ENCODE measurements around the gene RNF182.
A peak's percentile ranks its signal among the peaks of the same experiment; 100 is the strongest.
"Not testable (repeated sequence)": the region's sequence is repeated elsewhere in the genome, so short reads cannot be mapped to it uniquely, and the experiment has no call there.

The RNF182 gene

GRCh38 chr6:13924949-13925881 lies at the start of gene RNF182:
Gene RNF182, plus strand, starts transcription at chr6:13924952. Its CDS starts 52,168 bp downstream, at chr6:13977120.
- peak; percentile 16 for DNase-seq (ENCODE audit: low read depth)

- no peak for DNase-seq (ENCODE audit: low read depth)
These were observed 47.7 kb upstream of the RNF182 start for GRCh38 chr6:13877051-13877450.

GRCh38 chr6:13880061-13880663 lies 44.6 kb upstream of the RNF182 start:
- DNase-seq (ENCODE audit: low read depth) = not testable (repeated sequence)

DNA sequence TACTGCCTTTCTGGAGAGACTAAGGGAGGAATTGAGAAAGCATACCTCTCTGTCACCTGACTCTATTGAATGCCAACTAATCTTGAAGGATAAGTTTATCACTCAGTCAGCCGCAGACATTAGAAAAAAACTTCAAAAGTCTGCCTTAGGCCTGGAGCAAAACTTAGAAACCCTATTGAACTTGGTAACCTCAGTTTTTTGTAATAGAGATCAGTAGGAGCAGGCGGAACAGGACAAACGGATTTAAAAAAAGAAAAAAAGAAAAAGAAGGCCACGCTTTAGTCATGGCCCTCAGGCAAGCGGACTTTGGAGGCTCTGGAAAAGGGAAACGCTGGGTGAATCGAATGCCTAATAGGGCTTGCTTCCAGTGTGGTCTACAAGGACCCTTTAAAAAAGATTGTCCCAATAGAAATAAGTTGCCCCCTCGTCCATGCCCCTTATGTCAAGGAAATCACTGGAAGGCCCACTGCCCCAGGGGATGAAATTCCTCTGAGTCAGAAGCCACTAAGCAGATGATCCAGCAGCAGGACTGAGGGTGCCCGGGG lies 43.1 kb upstream of the RNF182 start:
- no peak for DNase-seq (ENCODE audit: low read depth)

GRCh38 chr6:13883966-13884365 lies 40.8 kb upstream of the RNF182 start:
- DNase-seq (ENCODE audit: low read depth) = no peak

DNA sequence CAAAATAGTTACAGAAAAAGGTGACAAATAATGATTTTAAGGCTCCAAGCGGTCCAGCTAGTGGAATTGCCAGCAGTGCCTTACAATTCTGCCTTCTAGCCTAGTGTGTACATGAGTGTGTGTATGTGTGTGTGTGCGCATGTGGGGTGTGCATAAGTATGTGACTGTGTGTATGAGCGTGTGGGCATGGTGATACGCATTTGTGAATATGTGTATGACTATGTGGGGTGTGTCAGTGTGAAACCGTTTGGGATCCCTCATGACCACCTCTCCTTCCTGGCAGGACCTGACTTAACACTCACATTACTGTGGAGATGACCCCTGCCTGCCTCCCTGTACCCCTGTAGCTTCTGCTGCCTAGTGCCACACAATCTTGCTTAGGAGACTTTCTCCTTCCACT lies 40.4 kb upstream of the RNF182 start:
- no peak for DNase-seq (ENCODE audit: low read depth)

- DNase-seq (ENCODE audit: low read depth) = no peak
These were observed 39.2 kb upstream of the RNF182 start for GRCh38 chr6:13885601-13886000.

DNA sequence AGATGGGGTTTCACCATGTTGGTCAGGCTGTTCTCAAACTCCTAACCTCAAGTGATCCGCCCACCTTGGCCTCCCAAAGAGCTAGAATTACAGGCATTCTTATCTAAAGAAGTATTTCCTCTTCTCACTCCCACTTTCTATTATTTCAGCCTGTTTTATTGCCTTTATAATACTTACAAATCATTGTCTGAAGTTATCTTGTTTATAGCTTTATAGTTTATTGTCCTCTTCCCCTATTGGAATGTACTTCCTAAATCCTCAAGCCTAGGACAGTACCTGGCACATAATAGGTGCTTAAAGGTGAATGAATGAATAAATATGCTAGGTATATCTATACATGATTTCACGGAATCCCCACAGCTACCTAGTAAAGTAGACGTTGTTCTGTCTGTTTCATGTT lies 37.8 kb upstream of the RNF182 start:
- no peak for DNase-seq (ENCODE audit: low read depth)

DNA sequence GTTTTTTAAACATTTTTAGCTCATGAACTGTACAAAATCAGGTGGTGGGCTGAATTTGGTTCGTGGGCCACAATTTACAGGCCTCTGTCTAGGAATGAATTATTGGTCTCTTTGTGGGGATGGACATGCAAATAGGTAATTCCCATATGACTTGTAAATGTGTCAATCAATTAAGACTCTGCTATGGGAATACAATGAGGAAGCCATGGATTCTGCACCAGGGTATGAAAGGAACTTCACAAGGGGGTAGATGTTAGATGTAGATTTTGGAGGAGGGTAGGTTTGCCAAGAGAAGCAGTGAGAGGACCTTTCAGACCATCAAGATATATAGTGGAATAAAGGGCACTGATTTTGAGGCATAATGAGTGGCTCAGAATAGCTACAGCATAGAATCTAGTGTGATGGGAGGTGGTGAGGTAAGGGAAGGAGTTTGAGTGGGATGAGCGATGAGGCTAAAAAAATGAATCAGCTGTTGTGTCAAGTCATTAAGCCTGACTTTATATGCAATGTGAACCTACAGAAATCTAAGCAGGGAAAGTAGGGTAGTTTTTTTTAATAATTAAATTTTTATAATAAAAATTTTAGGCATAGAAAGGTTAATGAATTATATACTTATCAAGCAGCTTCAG lies 32.6 kb upstream of the RNF182 start:
- DNase-seq (ENCODE audit: low read depth) = no peak

DNA sequence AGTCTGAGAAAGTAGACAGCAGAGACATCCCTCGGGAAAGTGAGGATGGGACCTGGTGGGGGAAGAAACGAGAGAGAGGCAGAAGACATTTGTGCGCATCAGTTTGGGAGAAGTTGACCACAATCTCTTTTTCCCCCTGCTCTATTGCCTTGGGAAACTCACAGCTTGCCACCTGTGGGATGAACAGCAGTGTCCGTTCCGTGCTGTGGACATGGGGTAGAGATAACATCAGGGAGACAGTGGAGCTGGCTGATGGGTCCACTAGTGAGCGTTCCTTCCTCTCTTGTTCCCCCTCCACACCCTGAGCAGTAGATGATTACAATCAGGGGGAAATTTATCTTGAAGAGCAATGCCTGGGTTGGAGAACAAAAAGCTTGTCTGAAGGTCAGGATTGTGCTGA lies 21.8 kb upstream of the RNF182 start:
- DNase-seq (ENCODE audit: low read depth) = no peak

DNA sequence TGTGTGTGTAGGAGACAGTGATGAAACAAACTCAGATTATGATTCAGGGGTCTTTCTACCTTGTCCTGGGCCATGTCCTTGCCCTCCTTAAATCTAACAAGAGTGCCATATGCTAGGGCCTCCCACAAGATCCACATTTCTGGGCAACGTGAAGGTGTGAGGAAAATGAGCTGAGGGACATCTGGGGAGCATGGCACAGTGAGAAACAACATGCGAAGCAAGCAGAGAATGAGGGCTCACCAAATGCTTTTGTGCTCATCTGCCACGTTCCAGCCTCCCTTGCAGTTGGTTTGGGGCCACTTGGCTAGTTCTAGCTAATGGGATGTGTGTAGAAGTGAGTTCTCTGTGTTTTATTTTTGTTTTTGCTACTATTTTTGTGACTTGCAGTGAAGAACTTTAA lies 21.4 kb upstream of the RNF182 start:
- no peak for DNase-seq (ENCODE audit: low read depth)

DNA sequence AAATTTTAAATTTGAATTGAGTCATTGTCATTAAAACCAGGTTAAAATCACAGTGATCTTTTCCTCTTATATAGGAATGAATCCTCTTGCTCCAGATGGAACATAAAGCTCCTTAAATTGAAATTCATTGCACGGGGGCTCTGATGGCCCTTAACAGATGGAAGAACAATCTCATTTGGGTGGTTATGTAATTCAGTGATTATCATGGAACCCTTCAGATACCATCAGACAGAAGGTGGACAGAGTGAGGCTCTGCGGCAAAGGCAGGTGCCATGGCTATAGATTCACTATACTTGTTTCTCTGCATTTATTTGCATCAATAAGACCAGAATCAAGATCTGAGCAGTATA lies 17.8 kb upstream of the RNF182 start:
- DNase-seq (ENCODE audit: low read depth) = no peak

GRCh38 chr6:13907614-13908215 lies 17.0 kb upstream of the RNF182 start:
- DNase-seq (ENCODE audit: low read depth) = no peak

DNA sequence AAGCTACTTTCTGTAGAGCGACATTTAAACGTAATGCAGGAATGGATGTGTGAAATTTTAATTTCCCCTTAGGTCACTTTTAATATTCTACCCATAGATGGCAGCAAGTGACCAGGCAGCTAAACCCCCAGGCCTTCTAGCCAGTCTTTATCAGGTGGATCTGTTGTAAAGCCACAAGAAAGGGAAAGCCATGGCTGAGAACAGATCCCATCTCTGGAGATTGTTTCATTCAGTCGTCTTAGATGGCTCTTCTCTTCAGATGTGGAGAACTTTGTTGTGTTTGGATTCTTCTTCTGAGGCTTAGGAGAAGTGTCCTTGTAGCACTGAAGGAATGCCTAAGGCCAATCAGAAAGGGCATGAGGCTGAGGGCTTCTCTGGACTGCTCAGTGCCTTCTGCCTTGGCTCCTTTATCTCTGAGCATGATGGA lies 15.8 kb upstream of the RNF182 start:
- no peak for DNase-seq (ENCODE audit: low read depth)

DNA sequence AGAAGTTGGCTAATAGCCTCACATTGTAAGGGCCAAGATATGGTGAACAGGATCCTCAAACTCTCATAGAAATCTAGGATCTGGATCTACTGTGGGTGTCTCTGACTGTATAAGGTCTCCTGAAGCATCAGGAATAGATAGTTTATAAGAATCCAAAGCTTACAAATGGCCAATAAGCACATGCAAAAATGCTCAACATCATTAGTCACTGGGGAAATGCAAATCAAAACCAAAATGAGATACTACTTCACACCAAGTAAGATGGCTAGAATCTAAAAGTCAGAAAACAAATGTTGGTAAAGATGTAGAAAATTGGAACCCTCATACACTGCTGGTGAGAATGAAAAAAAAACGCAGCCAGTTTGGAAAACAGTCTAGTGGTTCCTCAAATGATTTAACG lies 14.3 kb upstream of the RNF182 start:
- no peak for DNase-seq (ENCODE audit: low read depth)

DNA sequence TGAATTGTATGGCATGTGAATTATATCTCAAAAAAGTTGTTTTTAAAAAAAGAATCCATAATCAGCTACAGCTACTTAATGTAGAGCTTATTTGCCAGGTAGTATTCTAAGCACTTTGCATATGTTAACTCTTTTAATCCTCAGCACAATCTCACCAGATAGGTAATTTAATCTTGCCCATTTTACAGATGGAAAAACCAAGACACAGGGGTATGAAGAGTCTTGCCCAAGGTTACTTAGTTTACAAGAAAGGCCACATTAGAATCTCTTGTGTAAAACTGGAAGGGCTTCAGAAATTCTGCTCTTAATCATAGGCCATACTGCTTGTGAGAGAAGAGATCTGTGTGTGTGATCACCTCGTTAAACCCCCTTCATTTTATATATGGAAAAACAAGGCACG lies 13.4 kb upstream of the RNF182 start:
- no peak for DNase-seq (ENCODE audit: low read depth)

- DNase-seq (ENCODE audit: low read depth) = no peak
These were observed 11.3 kb upstream of the RNF182 start for GRCh38 chr6:13913226-13914001.

- no peak for DNase-seq (ENCODE audit: low read depth)
These were observed 10.4 kb upstream of the RNF182 start for GRCh38 chr6:13914351-13914750.

GRCh38 chr6:13915561-13916229 lies 9.1 kb upstream of the RNF182 start:
- no peak for DNase-seq (ENCODE audit: low read depth)

GRCh38 chr6:13916230-13916944 lies 8.4 kb upstream of the RNF182 start:
- DNase-seq (ENCODE audit: low read depth) = no peak
